KMS-11 (cell line): ENCODE data around the gene ABCC3.

Experiments
- H2AFZ ChIP-seq: fragments of 200-600 bp; sonication (generic); 2 replicates; pipeline ENCODE4 v1.6.1; 2016; ENCODE audit warnings: antibody characterized with exemption, mixed run types, low read depth
- H3K27ac ChIP-seq: fragments of 200-600 bp; sonication (generic); 2 replicates; pipeline ENCODE4 v1.6.1; 2016; ENCODE audit warnings: mild to moderate bottlenecking, mixed run types
- H3K27me3 ChIP-seq: fragments of 200-600 bp; sonication (generic); 2 replicates; pipeline ENCODE4 v1.6.1; 2017; ENCODE audit warnings: mild to moderate bottlenecking, low read depth, mixed run types, moderate library complexity; ENCODE audit not compliant: insufficient read depth
- H3K36me3 ChIP-seq: fragments of 200-600 bp; sonication (generic); 2 replicates; pipeline ENCODE4 v1.6.1; 2017; ENCODE audit warnings: mild to moderate bottlenecking, mixed run types; ENCODE audit not compliant: insufficient read depth
- H3K4me1 ChIP-seq: fragments of 200-600 bp; sonication (generic); 2 replicates; pipeline ENCODE4 v1.6.1; 2016; ENCODE audit warnings: mild to moderate bottlenecking, low read depth, mixed run types; ENCODE audit not compliant: poor library complexity, severe bottlenecking
- H3K4me2 ChIP-seq: fragments of 200-600 bp; sonication (generic); 2 replicates; pipeline ENCODE4 v1.7.0; 2016; ENCODE audit warnings: mild to moderate bottlenecking, mixed run types
- H3K4me3 ChIP-seq: fragments of 200-600 bp; sonication (generic); IDR thresholded peaks from 2 replicates; pipeline ENCODE4 v1.6.1; 2017; ENCODE audit warnings: low read depth, low read length, mixed read lengths; ENCODE audit not compliant: insufficient read depth
- H3K79me2 ChIP-seq: fragments of 200-600 bp; sonication (generic); 2 replicates; pipeline ENCODE4 v1.6.1; 2016; ENCODE audit warnings: low read depth, mixed run types; ENCODE audit not compliant: insufficient read depth
- H3K9ac ChIP-seq: fragments of 200-600 bp; sonication (generic); 2 replicates; pipeline ENCODE4 v1.6.1; 2016; ENCODE audit warnings: mild to moderate bottlenecking, mixed run types
- H4K20me1 ChIP-seq: fragments of 200-600 bp; sonication (generic); 2 replicates; pipeline ENCODE4 v1.6.1; 2016; ENCODE audit warnings: mild to moderate bottlenecking, mixed run types; ENCODE audit not compliant: insufficient read depth
- TF ChIP-seq, protein P1 (sequence below): fragments of 200-600 bp; sonication (generic); conservative IDR thresholded peaks from 2 replicates; pipeline ENCODE4 v1.6.1; 2017; ENCODE audit warnings: low read depth, mild to moderate bottlenecking, antibody characterized with exemption, low read length, moderate library complexity, mixed read lengths

The ABCC3 gene

DNA sequence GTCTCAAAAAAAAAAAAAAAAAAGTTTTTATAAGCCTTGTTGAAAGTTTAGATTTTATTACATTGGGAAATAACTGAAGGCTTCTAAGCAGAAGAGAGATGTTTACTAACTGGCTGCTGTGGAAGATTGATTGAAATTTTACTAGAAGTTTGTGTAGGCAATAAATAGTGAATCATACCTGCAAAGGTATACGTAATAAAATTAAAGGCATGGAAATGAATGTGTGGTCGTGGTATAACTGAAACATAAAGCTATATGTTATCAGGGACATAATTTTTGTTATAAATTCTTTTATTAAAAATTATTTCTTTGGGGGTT lies 93.4 kb downstream of the ABCC3 start:
- H3K4me1 ChIP-seq: peaks cover 34% of the 10 kb centered on the region
- no peak overlapping the region for H3K27ac ChIP-seq
- no peaks in the 10 kb centered on the region; the same call in 1 of the 2 replicates for H3K36me3 ChIP-seq
- H2AFZ ChIP-seq: no peak overlapping the region
- TF ChIP-seq, protein P1, sequence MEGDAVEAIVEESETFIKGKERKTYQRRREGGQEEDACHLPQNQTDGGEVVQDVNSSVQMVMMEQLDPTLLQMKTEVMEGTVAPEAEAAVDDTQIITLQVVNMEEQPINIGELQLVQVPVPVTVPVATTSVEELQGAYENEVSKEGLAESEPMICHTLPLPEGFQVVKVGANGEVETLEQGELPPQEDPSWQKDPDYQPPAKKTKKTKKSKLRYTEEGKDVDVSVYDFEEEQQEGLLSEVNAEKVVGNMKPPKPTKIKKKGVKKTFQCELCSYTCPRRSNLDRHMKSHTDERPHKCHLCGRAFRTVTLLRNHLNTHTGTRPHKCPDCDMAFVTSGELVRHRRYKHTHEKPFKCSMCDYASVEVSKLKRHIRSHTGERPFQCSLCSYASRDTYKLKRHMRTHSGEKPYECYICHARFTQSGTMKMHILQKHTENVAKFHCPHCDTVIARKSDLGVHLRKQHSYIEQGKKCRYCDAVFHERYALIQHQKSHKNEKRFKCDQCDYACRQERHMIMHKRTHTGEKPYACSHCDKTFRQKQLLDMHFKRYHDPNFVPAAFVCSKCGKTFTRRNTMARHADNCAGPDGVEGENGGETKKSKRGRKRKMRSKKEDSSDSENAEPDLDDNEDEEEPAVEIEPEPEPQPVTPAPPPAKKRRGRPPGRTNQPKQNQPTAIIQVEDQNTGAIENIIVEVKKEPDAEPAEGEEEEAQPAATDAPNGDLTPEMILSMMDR: no peak
- H3K4me3 ChIP-seq: no peak overlapping the region
- no peak overlapping the region for H3K9ac ChIP-seq
- peaks cover 81% of the 10 kb centered on the region for H4K20me1 ChIP-seq
- no peaks in the 10 kb centered on the region for H3K27me3 ChIP-seq
- no peak overlapping the region for H3K4me2 ChIP-seq
- H3K79me2 ChIP-seq: peaks cover 100% of the 10 kb centered on the region

DNA sequence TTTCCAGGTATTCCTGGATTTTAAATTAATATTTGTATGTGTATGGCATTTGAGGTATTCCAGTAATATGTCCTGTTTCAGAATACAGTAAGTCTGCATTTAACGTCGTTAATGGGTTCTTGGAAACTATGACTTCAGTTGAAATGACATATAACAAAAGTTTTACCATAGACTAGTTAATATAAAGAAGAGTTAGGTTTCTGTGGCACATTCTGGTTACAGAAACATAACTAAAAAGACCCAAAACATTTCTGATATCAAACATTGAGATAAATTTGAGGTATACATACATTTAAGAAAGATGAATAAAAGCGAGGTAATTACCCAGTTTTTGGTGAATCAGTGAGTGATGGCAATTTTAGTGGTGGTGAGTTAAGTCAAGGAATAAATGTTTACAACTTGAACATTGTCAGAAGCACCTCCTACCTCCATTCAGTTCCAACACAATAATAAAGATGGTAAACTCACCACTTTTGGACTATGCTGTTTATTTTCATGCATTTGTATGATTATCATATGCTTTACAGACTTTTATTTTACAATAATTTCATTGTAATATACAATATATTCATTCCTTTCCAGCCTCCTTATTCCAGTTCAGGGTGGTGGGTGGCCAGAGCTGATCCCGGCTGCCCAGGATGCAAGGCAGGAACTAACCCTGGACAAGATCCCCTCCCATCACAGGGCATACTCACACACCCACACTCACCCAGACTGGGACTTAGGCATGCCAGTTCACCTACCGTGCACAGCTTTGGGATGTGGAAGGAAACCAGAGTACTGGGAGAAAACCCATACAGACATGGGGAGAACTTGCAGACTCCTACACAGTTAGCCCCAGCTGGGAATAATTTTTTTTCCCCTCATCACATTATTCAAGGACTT lies 94.4 kb downstream of the ABCC3 start:
- H4K20me1 ChIP-seq: peaks cover 72% of the 10 kb centered on the region

DNA sequence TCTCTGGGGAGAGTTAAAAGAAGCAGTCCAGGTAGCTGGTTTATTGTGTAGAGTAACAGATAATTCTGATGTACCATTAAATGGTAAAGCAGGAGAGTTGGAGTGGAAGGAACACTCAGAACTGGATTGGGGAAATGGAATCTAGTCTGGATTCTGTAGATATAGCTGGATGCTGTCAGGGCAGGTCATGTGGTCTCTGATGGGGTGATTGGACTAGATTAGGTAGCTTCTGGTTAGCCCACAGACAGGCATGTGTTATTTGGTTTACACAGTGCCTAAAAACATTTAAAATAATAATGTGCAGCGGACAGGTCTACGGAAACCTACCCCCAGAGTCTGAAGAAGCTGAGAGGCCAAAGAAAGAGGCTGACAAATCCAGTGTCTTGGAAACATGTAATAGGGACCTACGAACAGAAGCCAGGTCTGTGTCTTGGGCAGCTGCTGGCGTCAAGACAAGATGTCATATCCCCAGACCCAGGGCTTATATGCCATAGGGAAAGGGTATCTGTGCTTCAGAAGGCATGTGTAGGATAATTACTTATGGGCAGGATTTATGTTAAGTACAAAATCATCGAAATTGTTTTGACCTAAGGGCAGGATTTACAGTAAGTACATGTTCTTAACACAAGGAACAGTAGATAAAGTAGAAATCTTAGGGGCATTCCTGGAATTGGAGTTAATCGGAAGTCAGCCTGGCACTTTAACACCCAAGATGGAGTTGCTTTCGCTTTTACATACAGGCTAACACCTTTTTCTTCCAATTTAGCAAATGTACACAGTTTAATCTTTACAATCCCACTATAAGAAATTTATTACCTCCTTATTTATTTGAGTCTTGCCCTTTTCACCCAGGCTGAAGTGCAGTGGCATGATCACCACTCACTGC lies 97.1 kb downstream of the ABCC3 start:
- Histone ChIP-seq H3K27me3 (no peaks in the 10 kb centered on the region), H3K27ac (no peak overlapping the region), H3K4me2 (no peak overlapping the region), H3K79me2 (peaks cover 100% of the 10 kb centered on the region), H2AFZ (no peak overlapping the region), H3K36me3 (peaks cover 5% of the 10 kb centered on the region; the same call in 1 of the 2 replicates), H3K4me1 (peaks cover 41% of the 10 kb centered on the region), H3K4me3 (no peak overlapping the region), H4K20me1 (peaks cover 67% of the 10 kb centered on the region), H3K9ac (no peak overlapping the region)
- TF ChIP-seq, protein P1: no peak

More for the DNA sequence above, 94.4 kb downstream of the ABCC3 start:
- Histone ChIP-seq H3K36me3 (peaks cover under 1% of the 10 kb centered on the region; the same call in 1 of the 2 replicates), H3K27ac (no peak overlapping the region), H3K4me1 (peaks cover 28% of the 10 kb centered on the region), H3K4me3 (no peak overlapping the region), H3K27me3 (no peaks in the 10 kb centered on the region), H3K79me2 (peaks cover 100% of the 10 kb centered on the region), H3K4me2 (no peak overlapping the region), H3K9ac (no peak overlapping the region), H2AFZ (no peak overlapping the region)
- TF ChIP-seq, protein P1: no peak

DNA sequence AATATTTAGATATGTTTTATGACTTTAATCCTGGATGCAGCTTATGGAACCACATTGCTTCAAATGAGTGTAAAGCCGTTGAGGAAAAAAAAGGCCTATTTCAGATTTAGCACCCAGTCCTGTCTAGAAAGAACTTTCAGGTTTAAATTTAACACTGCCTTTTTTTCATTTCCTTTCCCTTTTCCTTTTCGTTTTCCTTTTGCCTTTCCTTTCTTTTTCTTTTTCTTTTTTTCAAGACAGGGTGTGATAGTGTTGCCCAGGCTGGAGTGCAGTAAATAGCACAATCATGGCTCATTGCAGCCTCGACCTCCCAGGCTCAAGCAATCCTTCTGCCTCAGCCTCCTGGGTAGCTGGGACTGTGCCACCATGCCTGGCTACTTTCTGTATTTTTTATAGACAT lies 100.6 kb downstream of the ABCC3 start:
- peaks cover 100% of the 10 kb centered on the region for H3K79me2 ChIP-seq
- no peak overlapping the region for H3K9ac ChIP-seq
- TF ChIP-seq, protein P1: no peak
- no peak overlapping the region for H3K4me3 ChIP-seq
- peaks cover 16% of the 10 kb centered on the region; the same call in 1 of the 2 replicates for H3K36me3 ChIP-seq
- peaks cover 58% of the 10 kb centered on the region for H3K4me1 ChIP-seq
- H3K4me2 ChIP-seq: no peak overlapping the region
- no peak overlapping the region for H2AFZ ChIP-seq
- H3K27me3 ChIP-seq: no peaks in the 10 kb centered on the region
- H4K20me1 ChIP-seq: peaks cover 43% of the 10 kb centered on the region
- H3K27ac ChIP-seq: no peak overlapping the region
